Right kidney (tissue), 9 donors: Measurements from ENCODE around the gene SPTBN1.
A peak's percentile ranks its signal among the peaks of the same experiment; 100 is the strongest.

ENCODE experiments used
- DNase-seq: peaks from one replicate; pipeline ENCODE4 v3.0.0-alpha.2; 2016
- long read RNA-seq, 8 donors: transcript quantifications; one replicate each; lab custom pipeline, GENCODE V29; 2026

SPTBN1 gene
- long read RNA-seq, donor 1, full-length matches to known transcripts, result 9 of 22 reads
- long read RNA-seq, donor 1, partial matches to known transcripts, result 13 of 22 reads
- long read RNA-seq, donor 1, other reads (novel, unspliced or antisense), result 0 of 22 reads
- long read RNA-seq, donor 2, partial matches to known transcripts, result 0 of 3 reads
- long read RNA-seq, donor 2, other reads (novel, unspliced or antisense), result 0 of 3 reads
- long read RNA-seq, donor 3, transcript SPTBN1-204 (4 exons, 3,332 nt), result major isoform, 9 of 15 reads
- long read RNA-seq, donor 3, partial matches to known transcripts, result 5 of 15 reads
- long read RNA-seq, donor 3, other reads (novel, unspliced or antisense), result 0 of 15 reads
- long read RNA-seq, donor 4, transcript SPTBN1-204 (4 exons, 3,332 nt), result major isoform, 18 of 48 reads
- long read RNA-seq, donor 4, partial matches to known transcripts, result 29 of 48 reads
- long read RNA-seq, donor 4, other reads (novel, unspliced or antisense), result 0 of 48 reads
- long read RNA-seq, donor 5, full-length matches to known transcripts, result 10 of 223 reads
- long read RNA-seq, donor 5, partial matches to known transcripts, result 213 of 223 reads
- long read RNA-seq, donor 5, other reads (novel, unspliced or antisense), result 0 of 223 reads
- long read RNA-seq, donor 6, transcript SPTBN1-204 (4 exons, 3,332 nt), result major isoform, 12 of 68 reads
- long read RNA-seq, donor 6, partial matches to known transcripts, result 56 of 68 reads
- long read RNA-seq, donor 6, other reads (novel, unspliced or antisense), result 0 of 68 reads
- long read RNA-seq, donor 7, transcript SPTBN1-204 (4 exons, 3,332 nt), result major isoform, 20 of 141 reads
- long read RNA-seq, donor 7, partial matches to known transcripts, result 121 of 141 reads
- long read RNA-seq, donor 7, other reads (novel, unspliced or antisense), result 0 of 141 reads
- long read RNA-seq, donor 8, transcript SPTBN1-204 (4 exons, 3,332 nt), result major isoform, 8 of 136 reads
- long read RNA-seq, donor 8, partial matches to known transcripts, result 128 of 136 reads
- long read RNA-seq, donor 8, other reads (novel, unspliced or antisense), result 0 of 136 reads

DNA sequence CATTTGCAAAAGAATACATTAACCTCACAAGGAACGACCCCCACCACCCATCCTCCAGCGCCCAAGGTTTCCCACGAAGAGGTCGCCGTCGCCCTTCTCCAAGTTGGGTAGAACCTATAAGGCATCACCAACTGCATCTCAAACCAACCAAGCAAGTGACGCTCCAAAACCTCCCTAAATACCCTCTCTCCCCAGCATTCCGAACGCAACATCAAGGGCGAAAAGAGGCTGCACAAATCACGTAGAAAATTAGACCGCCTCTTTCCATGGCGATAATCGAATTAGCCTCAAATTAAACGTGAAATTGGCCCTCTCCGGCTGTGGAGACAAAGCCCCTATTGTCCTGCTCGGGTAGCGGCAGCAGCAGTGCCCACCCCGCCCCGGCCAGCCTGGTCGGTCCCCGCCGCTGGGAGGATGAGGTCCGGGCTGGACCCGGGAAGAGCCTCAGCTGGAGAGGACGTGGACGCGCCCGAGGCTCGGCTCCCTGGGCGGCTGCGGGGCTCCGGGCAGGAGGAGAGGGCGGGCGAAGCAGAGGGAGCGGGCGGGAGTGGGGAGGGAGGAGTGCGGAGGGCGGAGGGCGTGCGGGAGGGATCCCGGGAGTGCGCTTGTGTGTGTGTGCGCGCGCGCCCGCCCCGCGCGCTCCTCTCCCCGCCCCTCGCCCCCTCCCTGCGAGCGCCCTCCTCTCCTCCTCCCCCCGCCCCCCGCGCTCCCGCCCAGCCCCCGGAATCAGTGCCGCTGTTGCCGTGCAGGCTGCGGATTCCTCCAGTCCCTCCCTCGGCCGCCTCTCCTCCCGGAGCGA lies at the start of gene SPTBN1:
Gene SPTBN1, plus strand, starts transcription at position 765 of the 799 bp plus-strand sequence. CDS start 70,092 bp downstream, outside the sequence.
- peak; percentile 86 for DNase-seq

DNA sequence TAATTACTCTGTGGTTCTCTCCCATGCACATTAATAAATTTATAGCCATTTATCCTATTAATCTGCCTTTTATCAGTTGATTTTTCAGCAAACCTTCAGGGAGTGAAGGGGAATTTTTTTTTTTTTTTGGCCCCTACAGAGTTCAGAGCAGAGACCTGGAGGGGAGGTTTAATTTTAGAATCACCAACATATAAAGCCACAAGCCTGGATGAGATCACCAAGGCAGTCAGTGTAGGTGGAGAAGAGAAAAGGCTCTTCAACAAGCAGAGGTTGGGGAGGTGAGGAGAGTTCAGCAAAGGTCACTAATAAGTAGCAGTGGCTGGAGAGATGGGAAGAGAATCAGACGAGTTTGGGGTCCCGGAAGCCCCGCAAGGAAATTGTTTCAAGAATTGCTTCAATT lies 48.4 kb upstream of the SPTBN1 start:
- DNase-seq, result no peak

DNA sequence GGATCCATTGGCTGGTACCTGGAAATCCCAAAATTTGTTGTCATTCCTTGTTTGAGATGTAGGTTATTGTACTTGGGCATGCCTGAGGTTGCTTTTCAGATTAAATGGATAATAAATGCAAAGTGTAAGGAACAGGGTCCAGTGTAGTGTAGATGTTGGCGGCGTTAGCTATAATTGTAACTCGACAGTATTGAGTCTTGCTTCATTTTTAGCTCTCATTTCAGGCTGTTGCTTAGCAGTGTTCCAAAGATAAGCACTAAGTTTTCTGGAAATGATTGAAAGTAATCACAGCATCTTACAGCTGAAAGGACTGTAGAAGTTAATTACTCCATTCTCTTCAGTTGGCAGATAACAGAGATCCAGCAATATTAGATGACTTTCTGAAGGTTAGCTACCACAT lies 47.8 kb upstream of the SPTBN1 start:
- no peak for DNase-seq

DNA sequence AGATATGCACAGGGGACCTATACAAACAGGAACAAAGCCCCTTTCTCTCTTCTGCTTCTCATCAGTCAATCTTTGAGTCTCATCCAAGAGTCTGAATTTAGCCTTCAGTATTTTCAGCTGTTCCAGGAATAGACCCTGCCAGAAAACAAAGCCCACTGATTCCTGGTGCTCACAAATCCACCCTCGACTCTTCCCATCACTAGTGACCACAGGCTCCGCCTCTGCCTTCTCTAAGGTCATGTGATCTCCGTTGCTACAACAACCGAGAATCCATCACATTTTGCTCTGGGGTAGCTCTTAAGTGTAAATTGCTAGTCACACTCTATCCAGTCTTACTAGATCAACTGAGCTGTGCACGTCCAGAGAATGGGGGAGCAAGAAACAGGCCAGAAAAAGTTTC lies 46.4 kb upstream of the SPTBN1 start:
- DNase-seq, result no peak

DNA sequence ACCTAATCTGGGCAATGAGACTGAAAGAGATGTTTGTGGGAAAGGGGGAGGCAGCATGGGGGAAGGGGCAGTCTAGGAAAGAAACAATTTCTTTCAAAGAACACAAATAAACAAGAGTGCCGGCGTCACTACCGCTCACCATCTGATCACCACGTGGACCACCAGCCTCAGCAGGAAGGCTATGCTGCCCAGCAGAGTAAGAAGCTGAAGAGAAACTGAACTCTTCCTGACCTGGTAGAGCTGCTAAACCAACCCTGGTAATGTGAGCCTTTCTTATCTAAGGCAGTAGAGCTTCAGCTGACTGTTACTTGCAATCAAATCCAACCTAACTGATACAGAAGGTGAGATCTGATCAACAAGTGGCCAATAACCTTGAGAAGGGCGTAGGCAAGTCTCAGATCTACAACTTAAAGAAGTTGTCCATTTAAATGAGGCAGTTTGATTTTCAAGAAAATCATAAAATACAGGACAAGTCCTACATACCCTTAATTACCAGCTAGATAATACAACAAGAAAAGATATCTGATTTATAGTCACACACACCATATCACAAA lies 44.2 kb upstream of the SPTBN1 start:
- DNase-seq, result no peak

DNA sequence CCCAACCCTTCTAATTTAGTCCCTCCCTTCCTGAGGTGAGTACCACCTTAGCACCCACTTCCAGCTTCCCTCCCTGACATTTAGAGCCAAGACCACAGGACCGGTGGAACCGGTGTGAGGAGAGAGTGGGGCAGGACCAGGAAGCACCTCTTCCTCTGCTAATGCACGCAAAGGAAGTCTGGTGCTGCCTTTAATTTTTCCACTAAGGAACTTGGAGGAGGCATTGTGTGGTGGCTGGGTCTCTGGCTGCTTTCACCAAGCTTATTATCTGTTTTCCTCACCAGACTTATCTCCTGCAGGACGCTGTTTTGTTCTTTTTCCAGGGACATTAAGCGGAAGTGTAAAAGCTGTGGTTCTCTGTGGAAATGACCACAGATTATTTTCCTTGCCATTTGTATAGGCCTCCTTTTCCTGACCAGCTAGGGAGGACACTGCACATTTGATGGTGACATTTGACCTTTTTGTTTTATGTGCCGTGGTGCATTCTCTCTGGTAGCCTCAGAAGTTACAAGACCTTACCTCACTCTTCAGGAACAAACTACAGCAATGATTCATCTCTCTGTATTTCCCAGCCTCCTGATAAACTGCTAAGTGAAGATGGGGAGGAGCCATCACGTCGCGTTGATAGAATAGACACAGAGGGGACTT lies 39.8 kb upstream of the SPTBN1 start:
- DNase-seq, result no peak

DNA sequence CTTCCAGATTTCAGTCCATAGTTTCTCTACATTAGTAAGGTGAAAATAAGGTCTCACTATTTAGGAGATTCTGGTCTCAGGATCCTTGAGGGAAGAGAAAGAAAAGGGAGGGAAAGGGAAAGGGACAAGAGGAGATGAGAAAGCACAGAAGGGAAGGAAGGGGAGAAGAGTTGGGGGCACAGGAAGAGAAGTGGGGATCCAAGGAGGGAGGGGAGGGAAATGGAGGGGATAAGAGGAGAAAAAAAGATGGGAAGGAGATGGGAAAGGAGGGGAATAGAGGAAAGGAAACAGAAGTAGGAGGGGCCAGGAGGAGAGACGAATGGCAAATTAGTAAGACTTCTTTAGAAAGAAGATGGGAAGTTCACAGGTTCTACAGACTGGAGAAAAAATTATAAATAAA lies 39.2 kb upstream of the SPTBN1 start:
- no peak for DNase-seq

DNA sequence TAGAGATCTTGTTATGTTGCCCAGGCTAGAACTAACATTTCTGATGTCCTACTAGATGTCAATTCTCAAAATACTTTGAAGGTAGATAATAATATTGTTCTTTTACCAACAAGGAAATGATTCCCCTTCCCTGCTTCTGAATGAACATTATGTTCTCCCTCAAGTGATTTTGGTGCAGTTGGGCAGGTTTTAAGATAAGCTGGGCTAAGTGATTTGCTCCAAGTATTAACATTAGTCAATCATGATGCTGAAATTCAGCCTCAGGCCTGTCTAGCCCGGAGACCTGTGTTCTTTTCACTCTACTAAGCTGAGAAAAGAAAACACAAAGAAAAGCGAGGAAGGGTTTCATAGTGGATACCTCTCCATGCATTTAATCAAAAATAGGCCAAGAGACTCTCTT lies 38.5 kb upstream of the SPTBN1 start:
- no peak for DNase-seq

DNA sequence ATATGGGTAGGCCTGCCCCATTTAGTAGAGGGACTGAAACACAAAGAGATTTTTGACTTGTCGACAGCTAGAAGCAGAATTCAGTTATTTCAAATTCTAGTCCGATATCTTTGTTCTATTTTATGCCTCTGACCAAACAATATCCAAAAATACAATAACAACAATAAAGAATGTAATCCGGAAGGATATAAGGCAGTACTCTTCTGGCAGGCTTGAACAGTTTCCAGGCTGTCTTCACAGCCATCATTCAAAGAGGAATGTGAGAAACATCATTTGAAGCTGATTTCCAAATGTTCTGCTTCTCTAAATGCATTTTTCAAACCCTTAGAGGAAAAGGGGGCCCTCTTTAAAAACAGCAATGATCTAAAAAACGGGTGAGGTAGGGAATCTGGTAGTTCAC lies 36.7 kb upstream of the SPTBN1 start:
- no peak for DNase-seq

DNA sequence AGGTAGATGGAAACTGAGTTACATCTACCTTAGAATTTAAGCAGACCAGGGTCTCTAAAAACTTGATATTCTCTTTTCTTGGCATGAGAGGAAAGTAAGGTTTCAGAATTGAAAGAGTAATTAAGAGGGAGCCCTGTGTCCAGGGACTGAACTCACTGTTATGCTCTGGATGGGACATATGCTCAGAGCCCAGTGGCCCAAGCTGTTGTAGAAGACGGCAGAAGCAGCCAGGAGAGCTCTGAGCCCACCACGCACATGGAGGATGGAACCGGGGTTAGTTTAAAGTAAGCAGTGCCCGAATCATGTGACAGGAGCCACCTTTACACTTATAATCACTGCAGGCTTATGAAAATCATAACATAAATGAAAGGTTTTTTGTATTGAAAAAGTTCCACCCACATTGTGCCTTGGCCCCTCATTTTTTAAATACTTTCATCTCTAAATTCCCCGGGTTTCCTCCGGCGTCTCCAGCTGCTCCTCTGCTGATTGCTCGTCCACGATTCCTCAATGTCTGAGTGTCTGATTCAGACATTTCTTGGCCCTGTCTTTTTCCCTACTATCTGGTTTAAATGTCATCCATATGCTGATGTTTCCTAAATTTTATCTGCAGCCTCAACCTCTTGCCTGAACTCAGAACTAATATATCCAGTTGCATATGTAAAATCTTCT lies 36.1 kb upstream of the SPTBN1 start:
- DNase-seq, result no peak

DNA sequence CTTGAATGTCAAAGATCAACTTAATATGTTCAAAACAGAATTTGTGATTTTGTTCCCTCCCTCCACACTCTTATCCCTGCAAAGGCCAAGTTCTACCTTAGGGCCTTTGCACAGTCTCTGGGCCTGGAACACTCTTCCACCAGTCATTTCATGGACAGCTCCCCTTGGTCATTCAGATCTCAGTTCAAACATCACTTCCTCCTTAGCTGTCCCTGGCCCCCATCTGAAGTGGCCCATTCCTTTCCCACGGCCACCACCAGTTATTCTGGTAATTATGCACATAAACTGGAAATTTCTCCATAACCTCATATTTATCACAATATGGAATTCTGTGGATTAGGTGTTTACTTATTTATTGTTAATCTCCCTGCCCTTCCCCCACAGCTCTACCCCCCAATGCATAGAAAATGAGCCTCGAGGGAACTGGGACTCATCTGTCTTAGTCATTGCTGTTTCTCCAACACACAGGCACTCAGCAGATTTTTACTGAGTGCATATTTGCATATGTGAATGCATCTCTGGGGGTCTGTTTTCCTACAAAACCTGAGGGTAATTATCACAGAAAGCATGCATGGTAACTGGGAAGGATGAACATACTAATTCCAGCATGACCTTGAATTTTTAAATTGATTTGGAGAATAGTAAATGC lies 35.5 kb upstream of the SPTBN1 start:
- no peak for DNase-seq

DNA sequence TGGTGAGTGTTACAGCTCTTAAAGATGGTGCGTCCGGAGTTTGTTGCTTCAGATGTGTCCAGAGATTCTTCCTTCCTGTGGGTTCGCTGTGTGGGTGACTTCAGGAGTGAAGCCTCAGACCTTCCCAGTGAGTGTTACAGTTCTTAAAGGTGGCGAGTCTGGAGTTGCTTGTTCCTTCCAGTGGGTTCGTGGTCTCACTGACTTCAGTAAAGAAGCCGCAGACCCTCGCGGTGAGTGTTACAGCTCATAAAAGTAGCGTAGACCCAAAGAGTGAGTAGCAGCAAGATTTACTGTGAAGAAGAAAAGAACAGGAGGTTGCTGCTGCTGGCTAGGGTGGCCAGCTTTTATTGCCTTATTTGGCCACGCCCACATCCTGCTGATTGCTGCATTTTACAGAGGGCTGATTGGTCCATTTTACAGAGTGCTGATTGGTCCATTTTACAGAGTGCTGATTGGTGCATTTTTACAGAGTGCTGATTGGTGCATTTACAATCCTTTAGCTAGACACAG lies 34.0 kb upstream of the SPTBN1 start:
- DNase-seq, result no peak

DNA sequence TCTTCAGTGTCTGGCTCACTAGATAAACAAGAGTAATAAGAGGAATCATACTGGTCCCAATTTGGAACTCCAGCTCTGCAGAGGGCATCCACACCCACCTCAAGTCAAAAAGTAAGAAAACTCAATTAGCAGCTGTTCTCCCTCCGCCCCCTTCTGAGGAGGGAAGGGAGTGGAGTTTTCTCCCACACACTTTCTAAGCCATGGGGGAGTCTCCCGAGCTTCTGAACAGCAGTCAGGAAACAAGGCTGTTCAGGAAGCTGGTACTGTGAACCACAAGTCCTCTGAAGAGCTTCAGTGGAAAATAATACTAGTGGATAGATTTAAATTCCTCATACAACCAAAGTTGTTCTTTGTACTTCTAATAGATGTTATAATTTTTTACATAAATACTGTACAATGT lies 32.9 kb upstream of the SPTBN1 start:
- DNase-seq, result no peak

DNA sequence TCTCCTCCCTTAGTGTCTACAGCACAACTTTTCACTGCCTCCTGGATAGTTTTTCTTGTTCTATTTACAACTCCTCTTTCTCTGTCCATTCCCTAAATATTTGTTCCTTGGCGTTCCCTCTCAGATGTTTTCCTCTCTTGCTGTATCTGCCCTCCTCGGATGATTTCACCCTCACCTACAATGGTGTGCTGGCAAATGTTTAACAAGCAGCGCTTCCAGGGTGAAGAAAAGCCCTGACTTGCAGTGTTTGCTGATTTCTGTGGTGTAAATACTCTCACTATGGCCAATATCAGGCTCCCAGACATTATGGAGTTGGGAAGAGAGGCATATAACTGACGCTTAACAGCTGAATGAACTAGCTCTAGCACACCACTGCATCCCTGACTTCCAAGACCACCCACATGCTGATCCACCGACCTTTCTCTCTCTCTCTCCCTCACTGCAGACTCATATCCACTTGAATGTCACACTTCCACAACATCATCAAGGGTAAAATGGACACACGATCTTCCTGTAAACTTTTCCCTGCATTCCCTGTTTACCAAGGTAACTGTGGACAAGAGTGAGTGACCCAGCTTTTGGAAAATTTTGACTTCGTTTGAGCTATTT lies 31.5 kb upstream of the SPTBN1 start:
- no peak for DNase-seq

DNA sequence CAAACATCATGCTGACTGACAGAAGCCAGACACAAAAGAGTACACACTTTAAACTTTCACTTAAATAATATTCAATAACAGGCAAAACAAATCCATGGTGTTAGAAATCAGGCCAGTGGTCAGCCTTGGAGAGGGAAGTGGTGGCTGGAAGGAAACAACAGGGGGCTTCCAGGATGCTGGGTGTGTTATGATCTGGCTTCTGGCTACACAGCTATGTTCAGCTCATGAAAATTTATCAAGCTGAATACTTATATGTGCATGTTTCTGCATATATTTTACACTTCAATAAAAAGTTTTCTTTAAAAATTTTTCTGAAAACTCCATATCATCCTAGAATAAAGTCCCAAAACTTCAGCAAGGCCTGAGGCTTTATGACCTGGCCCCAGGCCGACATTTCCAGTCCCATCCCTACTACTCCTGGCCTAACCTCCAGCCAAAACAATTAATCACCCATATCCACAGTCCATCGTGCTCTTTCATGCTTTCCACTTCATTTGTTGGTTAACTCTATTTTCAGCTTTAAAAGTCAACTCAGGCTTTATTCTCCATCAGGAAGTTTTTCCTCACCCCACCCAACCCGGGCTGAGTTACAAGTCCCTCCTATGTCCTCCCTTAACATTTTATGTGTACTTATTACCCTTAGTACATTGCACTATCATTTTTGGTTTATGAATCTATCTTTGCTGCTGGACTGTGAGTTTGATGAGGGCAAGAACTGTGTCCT lies 27.9 kb upstream of the SPTBN1 start:
- DNase-seq, result no peak

DNA sequence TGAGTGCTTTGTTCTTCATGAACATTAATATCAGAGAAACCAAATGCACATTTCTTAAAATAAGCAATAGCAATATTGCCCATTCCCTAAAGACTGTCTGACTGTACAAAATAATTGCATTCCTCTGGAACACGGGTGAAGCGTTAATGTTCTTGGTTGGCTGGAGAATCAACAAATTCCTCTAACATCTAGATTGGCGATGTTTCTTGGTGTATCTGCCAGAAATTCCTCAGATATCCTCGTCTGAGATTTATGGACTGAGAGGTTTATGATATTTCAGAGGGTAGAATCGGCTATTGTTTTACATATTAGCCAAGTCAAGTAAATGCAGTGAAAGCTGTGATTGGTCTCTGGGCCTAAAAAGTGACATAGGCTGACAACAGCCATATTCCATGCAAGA lies 27.1 kb upstream of the SPTBN1 start:
- no peak for DNase-seq

DNA sequence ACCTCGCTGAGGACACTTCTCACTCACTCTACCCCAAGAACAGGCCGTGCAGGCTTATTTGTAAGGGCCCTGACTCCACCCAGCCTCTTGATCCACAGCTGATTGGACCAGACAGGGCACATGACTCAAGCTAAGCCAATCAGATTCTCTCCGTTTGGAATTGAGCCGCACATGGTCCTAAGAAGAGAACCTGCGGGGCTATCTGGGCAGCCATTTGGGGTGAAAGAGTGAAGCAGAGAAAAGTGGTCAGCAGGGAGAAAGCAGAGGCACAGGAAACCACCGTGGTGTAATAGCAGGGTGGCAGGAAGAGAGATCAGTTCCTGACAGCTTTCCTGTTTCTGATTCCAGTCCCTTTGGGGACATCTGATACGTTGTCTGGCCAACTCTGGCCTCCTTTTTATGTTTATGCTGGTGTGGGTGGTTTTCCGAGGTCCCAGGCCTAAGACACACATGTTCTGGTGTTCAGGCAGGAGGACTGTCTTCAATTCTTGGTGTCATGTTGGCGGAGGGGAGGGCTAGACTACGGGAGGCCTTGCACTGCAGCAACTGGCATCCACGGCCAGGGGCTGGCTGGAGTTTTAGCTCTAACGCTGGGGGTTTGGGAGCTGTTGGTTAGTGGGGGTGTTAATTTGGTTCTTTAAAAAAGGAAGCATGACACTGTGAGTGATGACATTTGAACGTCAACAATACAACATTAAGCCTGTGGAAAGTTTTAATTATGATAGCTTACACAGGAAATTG lies 26.1 kb upstream of the SPTBN1 start:
- DNase-seq, result no peak

DNA sequence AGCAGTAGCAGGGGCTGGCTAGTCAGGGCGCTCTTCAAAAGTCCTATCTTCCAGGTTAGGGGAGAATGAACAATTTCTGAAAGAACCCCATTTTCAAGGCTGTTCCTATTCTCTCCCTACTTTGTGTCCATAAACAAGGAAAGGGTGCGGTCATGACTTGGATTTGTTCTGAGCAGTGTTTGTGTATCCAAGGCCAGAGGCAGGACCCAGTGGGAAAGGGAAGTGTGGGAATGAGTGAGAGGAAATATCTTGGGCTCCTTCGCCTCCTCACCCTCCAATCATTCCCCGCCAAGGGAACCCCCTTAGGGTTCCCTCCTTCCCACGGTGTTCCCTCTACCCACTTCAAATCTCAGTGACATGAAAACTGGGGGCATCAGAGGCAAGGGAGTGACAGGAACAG lies 25.5 kb upstream of the SPTBN1 start:
- no peak for DNase-seq
